HG02623 (cell line): ENCODE measurements around the gene ELMO3.

Experiments
- ATAC-seq: cut with Tn5 transposase; IDR thresholded peaks from one replicate; pipeline ENCODE4 v1.9.1; 2021; ENCODE audit warnings: moderate library complexity; ENCODE audit not compliant: unreplicated experiment

The ELMO3 gene

DNA sequence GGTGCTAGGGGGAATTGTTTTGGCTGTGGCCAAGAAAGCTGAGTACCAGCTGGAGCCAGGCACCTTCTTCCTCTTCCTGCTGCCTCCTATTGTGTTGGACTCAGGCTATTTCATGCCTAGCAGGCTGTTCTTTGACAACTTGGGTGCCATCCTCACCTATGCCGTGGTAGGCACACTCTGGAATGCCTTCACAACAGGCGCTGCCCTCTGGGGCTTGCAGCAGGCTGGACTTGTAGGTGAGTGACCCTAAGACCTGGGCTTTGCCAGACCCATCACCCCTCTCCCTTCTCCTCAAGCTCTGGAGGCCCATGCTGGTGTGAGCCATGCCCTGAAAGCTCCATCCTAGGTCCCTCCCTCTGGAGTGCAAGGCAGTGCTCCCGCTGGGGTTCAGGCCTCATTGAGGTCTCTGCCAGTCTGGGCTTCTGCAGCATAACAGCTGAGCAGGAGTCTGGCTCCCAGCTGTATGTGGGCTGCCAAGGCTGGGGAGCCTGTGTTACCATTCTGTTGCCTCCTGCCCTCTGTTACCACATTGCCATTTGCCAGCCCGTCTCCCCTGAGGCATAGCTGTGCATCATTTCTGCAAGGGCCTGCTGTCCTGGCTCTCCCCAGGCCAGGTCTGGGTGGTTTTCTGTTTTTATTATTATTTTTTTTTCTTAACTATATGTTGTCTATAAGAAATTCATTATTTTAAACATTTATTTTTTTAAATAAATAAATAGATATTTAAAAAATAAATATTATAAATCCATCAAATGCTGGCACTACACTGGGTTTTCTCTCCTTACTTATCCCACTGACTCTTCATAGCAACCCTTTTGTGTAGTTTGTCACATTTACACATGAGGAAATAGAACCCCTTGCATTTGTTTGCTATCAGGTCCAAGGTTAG lies 53.9 kb downstream of the ELMO3 start:
- no peak for ATAC-seq
